CD14-positive monocyte (primary cell): Measurements from ENCODE around the gene FPR3. TPM values are rescaled to one million over a fixed set of nuclear protein-coding genes. Genes with fewer than 3 reads are reported as not detected.

Experiments used
- DNase-seq, 3 donors: peaks; one replicate each; pipeline ENCODE4 v3.0.0-alpha.2; 2011 to 2022
- H2AFZ ChIP-seq: 2 replicates; pipeline ENCODE4 v1.6.0; 2012; ENCODE audit warnings: mild to moderate bottlenecking, low read depth, low read length, inconsistent platforms; ENCODE audit not compliant: insufficient read depth, poor library complexity, severe bottlenecking
- H3K27ac ChIP-seq, 2 donors: 1 replicate in 1 of 2; 2 replicates in 1 of 2; pipeline ENCODE4 v1.5.1; 2012 to 2013; ENCODE audit warnings: low read length in 2 of 2, control low read depth in 1 of 2, inconsistent platforms in 1 of 2, low read depth in 1 of 2, mild to moderate bottlenecking in 1 of 2
- H3K27me3 ChIP-seq, 2 donors: one replicate each; pipeline versions ENCODE4 v1.6.0 to v1.6.1; 2011 to 2013; ENCODE audit warnings: low read length in 2 of 2; ENCODE audit not compliant: control insufficient read depth in 2 of 2, insufficient read depth in 2 of 2
- H3K36me3 ChIP-seq, 2 donors: replicated peaks in 1 of 2; 1 replicate in 1 of 2; 2 replicates in 1 of 2; pipeline versions ENCODE4 v1.5.1 to v1.6.1; 2012 to 2013; ENCODE audit warnings: low read length in 2 of 2, control low read depth in 1 of 2, inconsistent platforms in 1 of 2, mild to moderate bottlenecking in 1 of 2; ENCODE audit not compliant: insufficient read depth in 2 of 2, control insufficient read depth in 1 of 2
- H3K4me1 ChIP-seq, 2 donors: 1 replicate in 1 of 2; 2 replicates in 1 of 2; pipeline versions ENCODE4 v1.5.1 to v1.6.1; 2012 to 2013; ENCODE audit warnings: low read length in 2 of 2, control low read depth in 1 of 2, inconsistent platforms in 1 of 2, mild to moderate bottlenecking in 1 of 2, moderate library complexity in 1 of 2; ENCODE audit not compliant: insufficient read depth in 2 of 2, control insufficient read depth in 1 of 2
- H3K4me2 ChIP-seq: replicated peaks from 2 replicates; pipeline ENCODE3; 2012; ENCODE audit warnings: low read length, moderate library complexity, mild to moderate bottlenecking; ENCODE audit not compliant: poor library complexity, severe bottlenecking; ENCODE audit errors: extremely low read depth
- H3K4me3 ChIP-seq, 3 experiments: fragments of 200-600 bp in 1 of 3; sonication (generic) in 1 of 3; replicated peaks in 1 of 3; 1 replicate in 2 of 3; 2 replicates in 1 of 3; pipeline ENCODE4 v1.5.1; 2011 to 2013; ENCODE audit warnings: low read length in 3 of 3, mild to moderate bottlenecking in 3 of 3, control low read depth in 2 of 3, low read depth in 2 of 3, inconsistent platforms in 1 of 3, moderate library complexity in 1 of 3
- H3K79me2 ChIP-seq: 2 replicates; pipeline ENCODE4 v1.6.0; 2012; ENCODE audit warnings: mild to moderate bottlenecking, control low read depth, inconsistent platforms, low read length, moderate library complexity; ENCODE audit not compliant: insufficient read depth
- H3K9ac ChIP-seq: 2 replicates; pipeline ENCODE4 v1.6.0; 2017; ENCODE audit warnings: low read length, mild to moderate bottlenecking; ENCODE audit not compliant: insufficient read depth, poor library complexity, severe bottlenecking
- H3K9me3 ChIP-seq, 2 donors: replicated peaks in 1 of 2; 1 replicate in 1 of 2; 2 replicates in 1 of 2; pipeline versions ENCODE4 v1.5.1 to v1.6.1; 2012 to 2013; ENCODE audit warnings: low read length in 2 of 2, control low read depth in 1 of 2; ENCODE audit not compliant: control insufficient read depth in 1 of 2, insufficient read depth in 1 of 2
- H4K20me1 ChIP-seq: 2 replicates; pipeline ENCODE4 v1.6.0; 2012; ENCODE audit warnings: mild to moderate bottlenecking, low read length, control low read depth, moderate library complexity; ENCODE audit not compliant: insufficient read depth
- H3K27ac Mint-ChIP-seq, 7 donors: one replicate each; pipeline ENCODE4 v1.8.0; 2020; ENCODE audit warnings: mild to moderate bottlenecking in 7 of 7, mixed read lengths in 7 of 7, moderate library complexity in 6 of 7, inconsistent platforms in 2 of 7
- H3K27me3 Mint-ChIP-seq, 3 donors: one replicate each; pipeline ENCODE4 v1.8.0; 2021 to 2022; ENCODE audit warnings: low read depth in 3 of 3, mild to moderate bottlenecking in 3 of 3, mixed read lengths in 3 of 3, moderate library complexity in 3 of 3, inconsistent platforms in 1 of 3
- H3K36me3 Mint-ChIP-seq, 2 donors: one replicate each; pipeline ENCODE4 v1.8.0; 2020; ENCODE audit warnings: mixed read lengths in 2 of 2, inconsistent platforms in 1 of 2, mild to moderate bottlenecking in 1 of 2
- H3K4me1 Mint-ChIP-seq: one replicate; pipeline ENCODE4 v1.8.0; 2020; ENCODE audit warnings: mild to moderate bottlenecking, mixed read lengths
- H3K4me3 Mint-ChIP-seq, 2 donors: one replicate each; pipeline ENCODE4 v1.8.0; 2020; ENCODE audit warnings: mild to moderate bottlenecking in 2 of 2, mixed read lengths in 2 of 2, moderate library complexity in 1 of 2
- H3K9me3 Mint-ChIP-seq, 7 donors: one replicate each; pipeline ENCODE4 v1.8.0; 2020 to 2022; ENCODE audit warnings: mixed read lengths in 7 of 7, mild to moderate bottlenecking in 6 of 7, moderate library complexity in 6 of 7, inconsistent platforms in 2 of 7
- CTCF ChIP-seq: fragments of 200-600 bp; IDR thresholded peaks from one replicate; pipeline ENCODE4 v1.8.0; 2022; ENCODE audit warnings: antibody characterized with exemption, mild to moderate bottlenecking
- WGBS: methylation state at CpG from one replicate; pipeline ENCODE4 v1.1.5; 2013; ENCODE audit warnings: missing lambda C conversion rate; ENCODE audit not compliant: insufficient coverage; 5-methylcytosine and 5-hydroxymethylcytosine counted together
- intact Hi-C, 2 donors: fragments of 100-400 bp; cut with micrococcal nuclease; formaldehyde crosslinking; loops; one replicate each; pipeline versions ENCODE4 v1.15.0 to v1.15.1; 2023
- polyA plus RNA-seq, 3 donors: library from polyadenylated mRNA; depleted of rRNA in 1 of 3; unstranded in 2 of 3; stranded (reverse) in 1 of 3; fragments of 300-500 nt in 2 of 3; fragments of >200 nt in 1 of 3; fragmentation: Illumina TruSeq in 2 of 3; gene quantifications; 1 replicate in 2 of 3; 2 replicates in 1 of 3; pipeline ENCODE4 v1.2.3, GENCODE V29; 2012 to 2021

The FPR3 gene
- polyA plus RNA-seq, 3 donors = 1.4 to 3.8 (median 3.5) TPM

DNA sequence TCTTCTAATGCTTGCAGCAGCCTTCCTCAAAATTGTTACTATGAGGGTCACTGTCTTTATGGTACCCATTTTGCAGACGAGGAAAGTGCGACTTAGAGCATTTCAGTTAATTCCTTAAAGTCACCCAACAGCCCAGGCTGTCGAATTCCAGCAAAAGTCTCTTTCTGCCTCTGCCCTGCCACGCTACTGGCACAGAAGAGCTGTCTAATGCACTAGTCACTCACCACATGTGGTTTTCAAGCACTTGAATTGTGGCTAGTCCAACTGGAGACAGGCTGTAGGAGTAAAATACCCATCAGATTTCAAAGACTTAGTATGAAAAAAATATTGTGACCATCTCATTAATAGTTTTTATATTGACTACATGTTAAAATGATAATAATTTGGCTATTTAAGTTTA, 45.0 kb upstream of the FPR3 start:
- peaks cover 87% of the 10 kb centered on the region for H3K79me2 ChIP-seq
- Mint-ChIP-seq H3K4me3 (peak overlapping the region; percentile 95 to 99), H3K36me3 (peaks cover 45 to 67% of the 10 kb centered on the region in 2 donors), H3K27me3 (peaks cover 0 to 3% (median 0%) of the 10 kb centered on the region in 3 donors), H3K9me3 (peaks cover 0 to 3% (median 2%) of the 10 kb centered on the region in 7 donors), H3K4me1 (peaks cover 85% of the 10 kb centered on the region), H3K27ac (peak overlapping the region; percentile 72 to 100 (median 99))
- H3K27me3 ChIP-seq = no peaks in the 10 kb centered on the region
- peaks cover 76 to 98% of the 10 kb centered on the region in 2 donors for H3K4me1 ChIP-seq
- no peak for DNase-seq
- peaks cover 18 to 38% of the 10 kb centered on the region in 2 donors for H3K36me3 ChIP-seq
- peak overlapping the region; percentile 52 to 100 (median 98) for H3K4me3 ChIP-seq
- no peaks in the 10 kb centered on the region for H3K9me3 ChIP-seq
- peak overlapping the region; percentile 97 for H3K4me2 ChIP-seq
- WGBS = 100% methylated on average over 2 of the region's 4 CpGs
- peaks cover 51% of the 10 kb centered on the region for H4K20me1 ChIP-seq
- no peak for TF ChIP-seq CTCF
- H3K9ac ChIP-seq = peak overlapping the region; percentile 70
- H2AFZ ChIP-seq = no peak overlapping the region
- H3K27ac ChIP-seq = peak overlapping the region in 1 of 2 donors; percentile 96
- intact Hi-C loops = loop anchor here in 1 of 2 donors (2.0 kb wide), 1 partner anchor 13 kb away; no protein-coding TSS in a partner anchor

DNA sequence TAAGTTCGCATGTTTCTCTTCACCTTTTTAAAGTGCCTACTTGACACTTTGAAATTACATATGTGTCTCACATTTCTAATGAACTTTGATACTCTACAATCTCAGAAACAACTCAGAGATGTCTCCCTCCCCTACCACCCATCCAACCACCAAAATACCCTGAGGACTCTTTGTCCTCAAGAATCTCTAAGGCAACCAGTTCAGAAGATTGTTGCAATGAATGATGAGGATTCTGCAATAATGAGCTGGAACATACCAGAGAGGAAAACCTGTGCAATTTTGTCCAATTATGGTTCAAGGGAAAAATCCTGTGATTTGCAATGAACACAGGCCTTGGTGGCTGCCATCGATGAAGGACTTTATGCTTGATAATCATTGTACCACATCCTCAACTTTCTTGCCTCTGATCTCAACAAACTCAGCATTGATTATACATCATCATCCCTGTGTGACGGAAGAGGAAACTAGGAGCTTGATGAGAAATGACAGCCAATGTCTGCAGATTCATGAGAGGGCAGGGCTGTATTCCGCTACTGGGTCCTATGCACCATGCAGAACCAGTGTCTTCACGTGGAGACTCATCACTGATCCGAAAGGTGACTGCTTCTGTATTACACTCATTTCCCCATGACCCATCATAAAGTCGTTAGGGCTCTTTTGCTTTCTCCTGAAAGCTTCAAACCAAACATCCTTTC, 44.4 kb upstream of the FPR3 start:
- Histone ChIP-seq H3K36me3 (peaks cover 15 to 33% of the 10 kb centered on the region in 2 donors), H3K9me3 (no peaks in the 10 kb centered on the region)
- TF ChIP-seq CTCF = no peak

More for the DNA sequence above, 44.4 kb upstream of the FPR3 start:
- Histone ChIP-seq H3K4me3 (peak overlapping the region; percentile 52 to 100 (median 98)), H4K20me1 (peaks cover 48% of the 10 kb centered on the region), H3K9ac (peak overlapping the region; percentile 70), H3K27me3 (no peaks in the 10 kb centered on the region), H2AFZ (no peak overlapping the region), H3K4me1 (peaks cover 82 to 98% of the 10 kb centered on the region in 2 donors), H3K27ac (peak overlapping the region; percentile 65 to 96), H3K4me2 (peak overlapping the region; percentile 97), H3K79me2 (peaks cover 87% of the 10 kb centered on the region)
- Mint-ChIP-seq H3K27me3 (peaks cover 0 to 3% (median 0%) of the 10 kb centered on the region in 3 donors), H3K4me1 (peaks cover 87% of the 10 kb centered on the region), H3K27ac (peak overlapping the region; percentile 98 to 100 (median 99)), H3K4me3 (peak overlapping the region; percentile 95 to 99), H3K9me3 (peaks cover 0 to 4% (median 2%) of the 10 kb centered on the region in 7 donors), H3K36me3 (peaks cover 41 to 61% of the 10 kb centered on the region in 2 donors)
- peak; percentile 61 to 76 (median 69) for DNase-seq
- WGBS = 51% methylated on average over 3 of the region's 7 CpGs
- intact Hi-C loops = loop anchor here in 1 of 2 donors (2.0 kb wide), 1 partner anchor 14 kb away; no protein-coding TSS in a partner anchor
